OCI-LY1 (cell line): ENCODE measurements around the gene GRIA4.

Source experiments
- EZH2 ChIP-seq: fragments of 200-600 bp; sonication (generic), shearing (Covaris generic); IDR thresholded peaks from 2 replicates; pipeline ENCODE4 v1.8.0; 2017; ENCODE audit warnings: borderline replicate concordance, mixed run types, mild to moderate bottlenecking, antibody characterized with exemption, low read length, moderate library complexity, mixed read lengths
- TF ChIP-seq, protein P1 (sequence below): fragments of 200-600 bp; sonication (generic), shearing (Covaris generic); IDR thresholded peaks from 2 replicates; pipeline ENCODE4 v1.5.1; 2017; ENCODE audit warnings: mild to moderate bottlenecking, antibody characterized with exemption, low read length, moderate library complexity, mixed read lengths

DNA sequence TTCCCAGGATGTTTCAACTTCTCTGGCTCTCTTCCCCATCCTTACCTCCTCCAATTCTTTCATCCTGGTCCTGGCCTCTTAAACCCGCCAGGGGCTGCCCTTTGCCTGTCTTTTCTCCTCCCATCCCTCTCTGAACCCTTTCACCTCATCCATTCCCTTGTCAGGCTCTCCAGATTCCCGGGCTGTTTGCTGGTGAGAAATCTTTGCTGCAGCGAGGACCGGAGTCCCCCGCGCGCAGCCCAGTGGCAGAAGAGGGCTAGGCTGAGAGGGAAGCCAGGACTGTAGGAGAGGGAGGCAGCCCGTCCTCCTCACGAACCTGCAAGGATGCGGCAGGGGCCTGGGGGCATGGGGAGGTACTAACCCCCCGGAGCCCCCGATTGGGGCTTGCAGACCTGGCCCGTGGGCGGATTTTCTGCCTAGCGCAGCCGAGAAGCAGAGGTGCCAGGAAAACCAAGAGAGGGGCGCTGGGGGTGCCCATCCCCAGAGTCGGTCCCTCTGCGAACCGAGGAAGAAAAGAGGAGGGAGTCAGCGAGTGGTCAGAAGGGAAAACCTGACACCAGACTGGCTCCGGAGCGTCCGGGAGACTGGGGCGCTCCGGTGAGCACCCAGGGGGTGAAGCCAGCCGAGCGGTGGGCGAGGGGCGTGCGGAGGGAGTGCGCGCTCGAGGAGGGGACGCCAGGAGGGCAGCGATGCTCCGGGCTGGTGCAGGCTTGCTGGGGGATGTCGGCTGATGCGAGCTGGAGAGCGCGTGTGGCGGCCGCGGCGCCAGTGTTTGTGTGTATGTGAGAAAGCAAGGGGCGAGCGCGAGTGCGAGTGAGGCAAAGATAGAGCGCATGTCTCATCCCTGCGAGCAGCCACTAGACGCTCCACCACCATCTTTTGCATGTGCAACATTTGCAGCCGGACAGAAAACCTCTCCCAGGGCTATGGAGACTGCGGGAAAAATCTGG lies at the start of gene GRIA4:
- TF ChIP-seq, protein P1, sequence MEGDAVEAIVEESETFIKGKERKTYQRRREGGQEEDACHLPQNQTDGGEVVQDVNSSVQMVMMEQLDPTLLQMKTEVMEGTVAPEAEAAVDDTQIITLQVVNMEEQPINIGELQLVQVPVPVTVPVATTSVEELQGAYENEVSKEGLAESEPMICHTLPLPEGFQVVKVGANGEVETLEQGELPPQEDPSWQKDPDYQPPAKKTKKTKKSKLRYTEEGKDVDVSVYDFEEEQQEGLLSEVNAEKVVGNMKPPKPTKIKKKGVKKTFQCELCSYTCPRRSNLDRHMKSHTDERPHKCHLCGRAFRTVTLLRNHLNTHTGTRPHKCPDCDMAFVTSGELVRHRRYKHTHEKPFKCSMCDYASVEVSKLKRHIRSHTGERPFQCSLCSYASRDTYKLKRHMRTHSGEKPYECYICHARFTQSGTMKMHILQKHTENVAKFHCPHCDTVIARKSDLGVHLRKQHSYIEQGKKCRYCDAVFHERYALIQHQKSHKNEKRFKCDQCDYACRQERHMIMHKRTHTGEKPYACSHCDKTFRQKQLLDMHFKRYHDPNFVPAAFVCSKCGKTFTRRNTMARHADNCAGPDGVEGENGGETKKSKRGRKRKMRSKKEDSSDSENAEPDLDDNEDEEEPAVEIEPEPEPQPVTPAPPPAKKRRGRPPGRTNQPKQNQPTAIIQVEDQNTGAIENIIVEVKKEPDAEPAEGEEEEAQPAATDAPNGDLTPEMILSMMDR: no peak
- TF ChIP-seq EZH2: no peak
